Measurements from ENCODE around the gene EIF4B. TPM values are rescaled to one million over a fixed set of nuclear protein-coding genes. Genes with fewer than 3 reads are reported as not detected.

The EIF4B gene
- total RNA-seq, 2 donors from 2014 or later: 596 to 655 TPM

DNA sequence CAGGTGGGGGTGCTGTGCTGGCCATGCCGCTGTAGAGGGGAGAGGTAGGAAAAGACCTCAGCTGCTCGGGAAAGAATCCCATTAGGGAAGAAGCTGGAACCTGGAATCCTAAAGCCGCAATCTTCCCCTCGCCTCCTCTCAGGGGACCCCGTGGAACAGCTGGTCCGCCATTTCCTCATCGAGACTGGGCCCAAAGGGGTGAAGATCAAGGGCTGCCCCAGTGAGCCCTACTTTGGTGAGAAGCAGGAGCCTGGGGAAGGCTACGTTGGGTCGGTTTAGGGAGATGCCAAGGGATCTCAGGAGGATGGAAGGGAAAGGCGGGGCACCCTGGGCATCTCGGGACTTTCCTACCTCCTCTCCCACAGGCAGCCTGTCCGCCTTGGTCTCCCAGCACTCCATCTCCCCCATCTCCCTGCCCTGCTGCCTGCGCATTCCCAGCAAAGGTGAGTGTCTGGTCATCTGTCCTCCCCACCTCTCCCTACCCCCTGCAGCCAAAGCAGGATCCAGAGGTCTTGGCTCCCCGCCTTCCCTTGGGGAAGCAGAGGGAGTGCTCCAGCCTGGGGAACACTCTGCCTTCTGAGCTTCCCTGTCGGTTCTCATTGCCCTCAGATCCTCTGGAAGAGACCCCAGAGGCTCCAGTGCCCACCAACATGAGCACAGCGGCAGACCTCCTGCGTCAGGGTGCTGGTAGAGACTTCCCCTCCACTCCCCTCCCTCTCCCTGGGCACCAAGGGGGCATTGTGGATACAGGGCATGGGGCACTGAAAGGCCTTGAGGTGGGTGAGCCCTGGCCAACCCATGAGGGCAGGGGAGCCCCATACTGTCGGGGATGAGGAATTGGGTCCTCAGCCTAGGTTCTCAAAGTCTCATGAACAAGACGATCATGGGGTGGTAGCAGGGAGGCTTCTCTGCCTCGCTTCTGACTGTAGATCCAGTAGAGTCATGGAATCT lies 56.0 kb downstream of the EIF4B start:
- peak; percentile 35 for DNase-seq
- whole genome bisulfite sequencing, 2 experiments (ENCODE audit: insufficient coverage in 1 of 2, insufficient read length in 1 of 2): 89 to 99% methylated on average over 10 to 20 of the region's 20 CpGs
- Mint-ChIP-seq H3K4me3 (no peak overlapping the region), H3K27me3 (ENCODE audit: insufficient read depth) (peaks cover 12% of the 10 kb centered on the region), H3K27ac (no peak overlapping the region), H3K9me3 (no peaks in the 10 kb centered on the region), H3K4me1 (peaks cover 9% of the 10 kb centered on the region), H3K36me3 (ENCODE audit: low read depth) (peaks cover 22% of the 10 kb centered on the region)
- no peaks in the 10 kb centered on the region for H3K9me3 ChIP-seq (ENCODE audit: control insufficient read depth, low read length)
- no peak overlapping the region for H3K9ac ChIP-seq (ENCODE audit: extremely low read depth, low read length, poor library complexity, severe bottlenecking)
- no peak for TF ChIP-seq CTCF (conservative IDR thresholded peaks at IDR 0.05)
- no peaks in the 10 kb centered on the region for H3K27me3 ChIP-seq (ENCODE audit: control insufficient read depth, insufficient read depth, low read length, poor library complexity, severe bottlenecking)
- peaks cover 10% of the 10 kb centered on the region for H3K36me3 ChIP-seq (ENCODE audit: control insufficient read depth, insufficient read depth, low read length)
- H3K4me3 ChIP-seq (ENCODE audit: low read length): no peak overlapping the region
- H3K4me1 ChIP-seq (ENCODE audit: control insufficient read depth, insufficient read depth, low read length): no peaks in the 10 kb centered on the region
- no peak overlapping the region for H3K27ac ChIP-seq (ENCODE audit: low read depth, low read length)

- Histone ChIP-seq H3K36me3 (ENCODE audit: control insufficient read depth, insufficient read depth, low read length) (peaks cover 10% of the 10 kb centered on the region), H3K27ac (ENCODE audit: low read depth, low read length) (no peak overlapping the region), H3K9ac (ENCODE audit: extremely low read depth, low read length, poor library complexity, severe bottlenecking) (no peak overlapping the region), H3K4me1 (ENCODE audit: control insufficient read depth, insufficient read depth, low read length) (no peaks in the 10 kb centered on the region), H3K9me3 (ENCODE audit: control insufficient read depth, low read length) (no peaks in the 10 kb centered on the region), H3K4me3 (ENCODE audit: low read length) (no peak overlapping the region), H3K27me3 (ENCODE audit: control insufficient read depth, insufficient read depth, low read length, poor library complexity, severe bottlenecking) (no peaks in the 10 kb centered on the region)
- peaks cover 22% of the 10 kb centered on the region for H3K36me3 Mint-ChIP-seq (ENCODE audit: low read depth)
- H3K27ac Mint-ChIP-seq: no peak overlapping the region
- 89 to 92% methylated on average over 11 to 13 of the region's 14 CpGs for WGBS, 2 experiments (ENCODE audit: insufficient coverage in 1 of 2, insufficient read length in 1 of 2)
- H3K27me3 Mint-ChIP-seq (ENCODE audit: insufficient read depth): peaks cover 6% of the 10 kb centered on the region
- no peaks in the 10 kb centered on the region for H3K9me3 Mint-ChIP-seq
- peak; percentile 29 for TF ChIP-seq CTCF (conservative IDR thresholded peaks at IDR 0.05)
- H3K4me1 Mint-ChIP-seq: peaks cover 9% of the 10 kb centered on the region
- DNase-seq: peak; percentile 45
- H3K4me3 Mint-ChIP-seq: no peak overlapping the region
Measured at GRCh38 chr12:53062977-53063707, 56.9 kb downstream of the EIF4B start.

DNA sequence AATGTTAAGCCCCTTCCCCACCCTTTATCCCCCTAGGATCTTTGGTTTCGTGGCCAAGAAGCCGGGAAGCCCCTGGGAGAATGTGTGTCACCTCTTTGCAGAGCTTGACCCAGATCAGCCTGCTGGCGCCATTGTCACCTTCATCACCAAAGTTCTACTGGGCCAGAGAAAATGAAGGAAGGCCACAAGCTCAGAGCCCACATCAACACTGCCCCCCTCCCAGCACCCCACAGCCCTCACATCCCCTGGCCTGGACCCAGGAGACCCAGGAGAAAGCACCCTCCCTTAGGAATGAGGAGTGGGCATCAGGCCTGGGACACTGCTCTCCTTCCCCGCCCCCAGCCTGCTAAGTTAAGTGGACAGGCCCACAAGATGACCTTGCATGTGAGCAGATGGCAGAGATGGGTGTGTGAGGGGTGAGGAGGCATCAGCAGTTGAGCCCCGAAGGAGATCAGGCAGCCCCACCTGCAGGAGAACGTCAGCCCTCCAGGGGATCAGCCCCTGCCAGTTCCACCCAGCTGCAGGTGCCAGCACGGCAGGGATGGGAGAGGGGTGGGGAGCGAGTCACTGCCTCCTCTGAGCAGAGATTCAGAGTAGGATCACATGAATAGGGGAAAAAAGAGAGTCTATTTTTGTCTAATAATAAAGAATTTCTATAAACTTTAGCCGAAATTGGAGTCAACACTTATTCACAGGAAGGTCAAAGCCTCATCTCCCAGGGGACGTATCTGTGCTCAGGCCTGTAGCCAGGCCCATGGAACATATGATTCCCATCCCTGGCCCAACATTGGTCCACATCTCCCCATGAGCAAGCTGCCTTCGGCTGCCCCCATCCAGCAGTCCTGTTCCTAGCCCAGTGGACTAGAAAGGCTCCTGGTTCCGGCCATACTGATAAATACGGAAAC lies 57.7 kb downstream of the EIF4B start:
- H3K27ac Mint-ChIP-seq: no peak overlapping the region
- no peaks in the 10 kb centered on the region for H3K4me1 ChIP-seq (ENCODE audit: control insufficient read depth, insufficient read depth, low read length)
- H3K27ac ChIP-seq (ENCODE audit: low read depth, low read length): no peak overlapping the region
- H3K9me3 Mint-ChIP-seq: no peaks in the 10 kb centered on the region
- peak; percentile 44 for DNase-seq
- no peak overlapping the region for H3K4me3 ChIP-seq (ENCODE audit: low read length)
- peaks cover 22% of the 10 kb centered on the region for H3K36me3 Mint-ChIP-seq (ENCODE audit: low read depth)
- H3K27me3 ChIP-seq (ENCODE audit: control insufficient read depth, insufficient read depth, low read length, poor library complexity, severe bottlenecking): no peaks in the 10 kb centered on the region
- no peak overlapping the region for H3K9ac ChIP-seq (ENCODE audit: extremely low read depth, low read length, poor library complexity, severe bottlenecking)
- no peaks in the 10 kb centered on the region for H3K9me3 ChIP-seq (ENCODE audit: control insufficient read depth, low read length)
- H3K27me3 Mint-ChIP-seq (ENCODE audit: insufficient read depth): peaks cover 5% of the 10 kb centered on the region
- TF ChIP-seq CTCF (conservative IDR thresholded peaks at IDR 0.05): no peak
- peaks cover 12% of the 10 kb centered on the region for H3K4me1 Mint-ChIP-seq
- 91 to 95% methylated on average over 8 to 13 of the region's 13 CpGs for WGBS, 2 experiments (ENCODE audit: insufficient coverage in 1 of 2, insufficient read length in 1 of 2)
- no peak overlapping the region for H3K4me3 Mint-ChIP-seq
- peaks cover 10% of the 10 kb centered on the region for H3K36me3 ChIP-seq (ENCODE audit: control insufficient read depth, insufficient read depth, low read length)

Measured in endodermal cell (in vitro differentiated cells).